IPS-18c (cell line): ENCODE measurements around the gene HSD17B4.

Experiments
- H3K4me3 ChIP-seq: 2 replicates; pipeline ENCODE4 v1.7.0; 2013; ENCODE audit warnings: low read depth, mild to moderate bottlenecking, low read length, moderate library complexity; ENCODE audit not compliant: insufficient read depth
- H3K9me3 ChIP-seq: one replicate; pipeline ENCODE4 v1.6.1; 2013; ENCODE audit warnings: mild to moderate bottlenecking, low read length, moderate library complexity; ENCODE audit not compliant: control insufficient read depth, insufficient read depth

HSD17B4 gene

GRCh38 chr5:119529811-119530210, 77.5 kb downstream of the HSD17B4 start:
- Histone ChIP-seq H3K9me3 (no peaks in the 10 kb centered on the region), H3K4me3 (no peak overlapping the region)

- Histone ChIP-seq H3K9me3 (no peaks in the 10 kb centered on the region), H3K4me3 (no peak overlapping the region)
Measured at GRCh38 chr5:119532637-119533036, 80.3 kb downstream of the HSD17B4 start.

- Histone ChIP-seq H3K4me3 (no peak overlapping the region), H3K9me3 (no peaks in the 10 kb centered on the region)
Measured at GRCh38 chr5:119537704-119538103, 85.4 kb downstream of the HSD17B4 start.

GRCh38 chr5:119541716-119542115, 89.4 kb downstream of the HSD17B4 start:
- H3K9me3 ChIP-seq: no peaks in the 10 kb centered on the region
- no peak overlapping the region for H3K4me3 ChIP-seq

- Histone ChIP-seq H3K9me3 (no peaks in the 10 kb centered on the region), H3K4me3 (no peak overlapping the region)
Measured at GRCh38 chr5:119551819-119552218, 99.5 kb downstream of the HSD17B4 start.

- Histone ChIP-seq H3K4me3 (no peak overlapping the region), H3K9me3 (no peaks in the 10 kb centered on the region)
Measured at GRCh38 chr5:119554597-119554996, 102.3 kb downstream of the HSD17B4 start.

- H3K4me3 ChIP-seq: no peak overlapping the region
- no peaks in the 10 kb centered on the region for H3K9me3 ChIP-seq
Measured at GRCh38 chr5:119570910-119571309, 118.6 kb downstream of the HSD17B4 start.

GRCh38 chr5:119578937-119579336, 126.6 kb downstream of the HSD17B4 start:
- no peak overlapping the region for H3K4me3 ChIP-seq
- H3K9me3 ChIP-seq: no peaks in the 10 kb centered on the region

GRCh38 chr5:119582987-119583386, 130.7 kb downstream of the HSD17B4 start:
- H3K4me3 ChIP-seq: no peak overlapping the region

GRCh38 chr5:119583684-119584083, 131.4 kb downstream of the HSD17B4 start:
- H3K4me3 ChIP-seq: no peak overlapping the region
- no peaks in the 10 kb centered on the region for H3K9me3 ChIP-seq

More at GRCh38 chr5:119582987-119583386, 130.7 kb downstream of the HSD17B4 start:
- H3K9me3 ChIP-seq: no peaks in the 10 kb centered on the region
